HG02763 (cell line): ENCODE results near the gene FBXW10.
"Not testable (repeated sequence)": the region's sequence is repeated elsewhere in the genome, so short reads cannot be mapped to it uniquely, and the experiment has no call there.

Experiments used
- ATAC-seq: cut with Tn5 transposase; IDR thresholded peaks from one replicate; pipeline ENCODE4 v1.9.1; 2021; ENCODE audit warnings: mild to moderate bottlenecking, moderate library complexity; ENCODE audit not compliant: unreplicated experiment

FBXW10 gene

GRCh38 chr17:18821430-18821829 is 77.6 kb downstream of the FBXW10 start:
- ATAC-seq = not testable (repeated sequence)

GRCh38 chr17:18827613-18828012 is 83.8 kb downstream of the FBXW10 start:
- not testable (repeated sequence) for ATAC-seq
